Stimulated activated CD4-positive, alpha-beta T cell treated with anti-CD3 and anti-CD28 coated beads, Interleukin-12 subunit alpha, Interleukin-12 subunit beta, amount 100 ng/mL, for 48 hours (primary cell): ENCODE measurements around the gene CD1E.
"Not testable (repeated sequence)": the region's sequence is repeated elsewhere in the genome, so short reads cannot be mapped to it uniquely, and the experiment has no call there.

Source experiments
- DNase-seq, 3 donors: peaks; one replicate each; pipeline ENCODE4 v3.0.0-alpha.2; 2020; ENCODE audit warnings: low read depth in 2 of 3, low spot score in 1 of 3

The CD1E gene

DNA sequence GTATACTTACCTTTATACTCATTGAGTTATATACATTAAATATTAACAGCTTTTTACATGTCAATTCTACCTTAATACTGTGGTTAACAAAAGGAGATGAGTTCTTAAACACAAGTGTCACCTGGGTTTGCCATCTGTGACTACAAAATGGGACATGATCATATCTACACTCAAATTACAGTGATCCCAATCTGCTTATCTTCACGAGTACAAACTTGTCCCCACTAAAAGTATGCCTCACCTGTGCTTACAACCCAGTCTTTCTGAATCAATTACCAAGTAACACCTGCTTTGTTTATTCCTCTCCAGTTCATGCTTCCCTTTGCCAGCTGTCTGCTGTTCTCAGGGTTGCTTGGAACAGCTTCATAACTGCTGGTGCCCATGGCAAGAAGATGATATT is 8.8 kb downstream of the CD1E start:
- no peak for DNase-seq

DNA sequence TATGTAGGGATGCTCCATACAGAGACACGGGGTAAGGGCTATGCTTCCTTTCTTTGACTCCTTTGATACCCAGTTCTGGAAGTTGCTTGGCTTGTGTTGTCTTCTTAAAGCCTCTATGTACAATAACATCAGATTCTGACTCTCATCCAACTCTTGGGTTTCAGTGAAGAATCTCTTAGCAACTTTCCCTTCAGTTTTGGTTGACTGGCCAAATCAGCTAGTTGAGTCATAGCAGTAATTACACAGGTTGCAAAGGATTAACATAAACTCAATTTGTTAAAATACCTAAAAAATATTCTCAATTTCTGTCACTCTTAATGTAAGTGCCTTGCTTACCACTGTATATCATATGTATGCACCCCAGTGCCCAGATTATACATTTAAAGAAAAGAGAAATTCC is 9.2 kb downstream of the CD1E start:
- DNase-seq: no peak

DNA sequence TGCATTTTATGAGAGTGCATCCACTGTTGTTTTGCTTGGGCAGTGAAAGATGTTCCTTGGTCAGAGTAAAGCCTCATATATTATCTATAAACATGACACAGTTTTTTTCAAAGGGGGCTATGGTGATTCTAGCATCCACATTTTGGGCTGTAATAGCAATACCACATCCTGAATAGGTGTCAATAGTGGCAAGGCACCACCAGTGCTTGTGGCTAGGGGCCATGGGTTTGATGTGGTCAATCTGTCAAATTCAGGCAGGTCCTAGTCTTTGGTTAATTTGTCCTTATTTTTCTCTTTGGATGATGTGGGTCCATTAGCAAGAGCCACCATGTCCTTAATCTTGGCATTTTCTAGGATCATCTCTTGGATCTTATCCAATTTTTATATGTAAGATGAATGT is 13.1 kb downstream of the CD1E start:
- DNase-seq: no peak

DNA sequence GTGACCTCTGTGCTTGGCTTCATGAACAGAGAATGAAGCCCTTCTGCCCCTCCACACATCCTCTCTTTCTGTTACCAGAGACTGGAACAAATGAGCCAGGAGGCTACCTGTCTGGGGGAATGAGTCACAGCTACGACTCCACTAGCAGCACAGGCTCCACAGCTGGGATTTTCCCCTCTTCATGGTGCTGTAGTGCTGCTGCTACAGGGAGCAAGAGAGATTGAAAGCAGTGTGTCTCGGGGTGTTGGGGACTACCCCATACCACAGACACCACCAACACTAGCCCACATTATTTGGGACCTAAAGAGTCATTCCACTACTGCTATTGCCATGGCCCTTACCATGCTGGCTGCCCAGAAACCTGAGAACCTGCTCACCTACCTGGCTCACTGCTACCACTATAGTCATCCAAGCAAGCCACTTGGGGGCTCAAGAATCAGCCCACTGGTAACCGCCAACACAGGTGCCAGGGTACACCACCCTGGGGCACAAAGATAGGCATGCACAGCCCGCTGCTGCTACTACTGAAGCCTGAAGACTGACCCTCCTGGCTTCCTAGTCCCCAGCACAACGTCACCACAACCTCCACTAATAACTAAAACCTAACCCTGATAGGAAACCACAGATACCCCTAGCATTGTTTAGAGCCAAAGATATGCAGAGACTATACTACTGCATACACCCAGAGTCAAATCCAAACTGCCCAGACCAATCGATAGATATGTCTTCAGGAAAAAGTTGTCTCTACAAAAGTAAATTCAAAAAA is 17.7 kb downstream of the CD1E start:
- peak; percentile 18 to 37 (median 28) for DNase-seq

DNA sequence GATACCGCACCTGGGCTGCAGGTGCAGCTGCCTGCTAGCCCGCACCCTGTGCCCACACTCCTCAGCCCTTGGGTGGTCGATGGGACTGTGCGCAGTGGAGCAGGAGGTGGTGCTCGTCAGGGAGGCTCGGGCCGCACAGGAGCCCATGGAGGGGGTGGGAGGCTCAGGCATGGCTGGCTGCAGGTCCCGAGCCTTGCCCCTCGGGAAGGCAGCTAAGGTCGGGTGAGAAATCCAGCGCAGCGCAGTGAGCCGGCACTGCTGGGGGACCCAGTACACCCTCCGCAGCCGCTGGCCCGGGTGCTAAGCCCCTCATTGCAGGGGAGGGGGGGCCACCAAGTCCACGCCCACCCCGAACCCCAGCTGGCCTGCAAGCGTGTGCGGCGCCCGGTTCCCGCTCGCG is 20.4 kb downstream of the CD1E start:
- DNase-seq: not testable (repeated sequence)

DNA sequence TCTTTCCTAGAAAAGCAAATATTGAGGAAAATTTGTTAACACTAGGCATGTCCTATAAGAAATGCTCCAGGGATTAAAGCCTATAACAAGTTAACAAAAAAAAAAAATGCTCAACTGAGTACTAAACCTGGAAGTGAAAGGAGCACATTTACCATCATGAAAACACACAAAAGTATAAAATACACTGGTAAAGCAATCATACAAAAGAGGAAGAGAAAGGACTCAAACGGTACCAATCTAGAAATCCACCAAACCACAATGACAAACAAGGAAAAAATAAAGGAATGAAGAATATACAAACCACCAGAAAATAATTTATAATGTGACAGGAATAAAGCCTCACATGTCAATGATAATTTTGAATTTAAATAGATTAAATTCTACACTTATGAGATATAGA is 21.2 kb downstream of the CD1E start:
- no peak for DNase-seq

DNA sequence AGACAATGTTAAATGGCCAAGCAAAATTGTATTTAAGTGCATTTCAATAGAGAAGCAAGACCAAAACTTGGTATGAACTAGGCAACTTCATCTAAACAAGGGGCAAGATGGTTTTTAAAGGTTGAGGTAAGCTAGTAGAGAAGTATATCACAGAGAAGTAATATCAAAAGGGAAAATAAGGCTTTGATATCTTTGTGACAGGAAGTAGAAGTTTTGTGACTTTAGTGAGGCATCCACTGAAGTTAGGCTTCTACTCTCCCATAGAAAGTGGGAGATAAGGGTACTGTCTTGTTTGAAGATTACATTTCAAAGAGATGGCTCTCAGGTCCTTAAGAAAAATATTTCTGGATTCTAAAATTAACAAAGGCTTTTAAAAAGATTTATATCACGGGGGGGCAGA is 36.6 kb downstream of the CD1E start:
- DNase-seq: no peak

DNA sequence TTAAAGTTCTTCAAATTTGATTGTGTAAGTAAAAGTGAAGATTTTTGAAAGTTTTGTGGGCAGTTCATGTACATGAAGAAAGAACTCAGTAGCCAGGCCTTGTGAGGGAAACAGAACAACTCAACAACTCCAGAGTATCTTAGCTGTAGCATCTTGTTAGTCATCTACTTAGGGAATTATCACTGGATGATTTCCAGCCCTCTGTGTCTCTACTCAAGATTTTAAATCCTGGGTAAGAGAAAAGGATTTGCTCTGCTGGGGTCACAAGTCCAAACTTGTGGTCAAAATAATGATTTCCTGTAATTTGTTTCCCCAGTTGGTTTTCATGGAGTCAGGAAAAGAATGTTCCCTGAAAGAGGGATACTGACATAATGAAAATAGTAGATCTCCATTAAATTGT is 37.4 kb downstream of the CD1E start:
- no peak for DNase-seq

DNA sequence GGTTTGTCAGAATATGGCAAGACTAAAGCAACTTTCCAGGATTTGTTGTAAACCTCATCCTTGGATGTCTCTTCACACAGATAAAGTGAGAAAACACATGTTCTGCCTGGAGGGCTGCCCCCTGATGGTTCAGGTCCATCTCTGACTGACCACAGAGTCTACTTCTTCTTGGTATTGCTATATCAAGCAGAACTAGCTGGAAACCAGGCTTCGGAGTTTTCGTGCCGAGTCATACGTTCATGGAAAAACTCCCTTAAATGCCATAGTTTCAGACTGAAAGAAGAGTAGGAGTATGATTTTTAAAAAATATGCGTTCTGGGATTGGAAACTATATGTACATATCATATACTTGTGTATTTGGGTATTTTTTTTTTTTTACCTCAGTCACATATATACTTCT is 39.8 kb downstream of the CD1E start:
- DNase-seq: no peak

DNA sequence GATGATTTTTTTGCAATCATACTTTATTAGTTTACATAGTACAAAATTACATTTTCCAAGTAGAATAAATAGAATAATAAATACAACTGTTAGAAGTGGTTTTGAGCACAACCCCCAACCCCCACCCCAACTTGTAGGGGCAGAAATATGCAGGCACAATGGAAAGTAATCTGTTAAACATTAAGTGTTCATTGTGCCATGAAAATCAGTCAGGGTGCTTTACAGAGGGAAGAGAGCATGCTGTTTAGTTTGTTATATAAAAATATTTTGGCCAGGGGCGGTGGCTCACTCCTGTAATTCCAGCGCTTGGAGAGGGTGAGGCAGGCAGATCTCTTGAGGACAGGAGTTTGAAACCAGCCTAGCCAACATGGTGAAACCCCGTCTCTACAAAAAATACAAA is 43.0 kb downstream of the CD1E start:
- DNase-seq: no peak

DNA sequence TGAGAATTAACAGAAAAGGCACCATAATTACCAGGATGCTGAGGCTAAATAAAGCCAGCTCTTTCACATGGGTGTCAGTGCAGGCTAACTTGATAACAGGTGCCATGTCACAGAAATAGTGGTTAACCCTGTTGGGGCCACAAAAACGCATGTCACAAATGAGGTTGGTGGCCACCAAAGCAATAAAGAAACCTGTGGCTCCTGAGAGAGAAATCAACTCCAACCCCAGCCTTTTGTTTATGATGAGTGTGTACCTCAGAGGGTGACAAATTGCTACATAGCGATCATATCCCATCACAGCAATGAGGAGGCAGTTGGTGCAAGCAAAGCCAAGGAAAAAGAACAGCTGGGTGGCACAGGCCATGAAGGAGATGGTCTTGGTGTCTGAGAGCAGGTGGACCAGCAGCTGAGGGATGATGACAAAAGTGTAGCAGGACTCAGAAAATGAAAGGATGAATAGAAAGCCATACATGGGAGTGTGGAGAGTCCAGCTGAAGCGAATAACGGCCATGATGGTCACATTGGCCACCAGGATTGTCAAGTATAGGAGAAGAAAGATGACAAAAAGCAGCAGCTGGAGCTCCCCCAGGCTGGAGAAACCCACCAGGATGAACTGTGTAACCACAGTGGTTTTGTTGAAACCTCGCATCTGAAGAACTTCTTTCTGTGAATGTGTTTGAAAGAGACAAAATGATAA is 45.3 kb downstream of the CD1E start, which contains the start of gene OR10T2:
Gene OR10T2 (minus strand): TSS at position 649 of the 697 bp plus-strand sequence. CDS start 0 bp downstream, at position 649.
- DNase-seq: no peak

DNA sequence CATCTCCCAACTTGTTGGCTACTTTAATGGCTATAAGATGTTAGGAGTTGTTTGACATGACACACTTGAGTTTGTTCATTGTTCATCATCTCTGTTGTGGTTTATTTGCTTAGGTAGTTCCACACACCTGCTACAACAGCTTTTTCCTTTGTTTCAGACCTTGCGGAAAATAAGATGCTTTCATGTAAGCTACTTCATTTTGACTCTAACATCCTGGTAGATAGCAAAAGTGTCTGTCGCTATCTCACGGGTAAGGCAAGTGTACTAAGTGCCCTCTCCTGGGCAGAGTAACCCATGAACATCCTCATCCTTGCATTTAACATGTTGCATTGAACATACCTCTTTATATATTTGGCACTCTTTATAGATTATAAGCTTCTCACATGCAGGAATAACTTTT is 47.2 kb downstream of the CD1E start:
- no peak for DNase-seq

DNA sequence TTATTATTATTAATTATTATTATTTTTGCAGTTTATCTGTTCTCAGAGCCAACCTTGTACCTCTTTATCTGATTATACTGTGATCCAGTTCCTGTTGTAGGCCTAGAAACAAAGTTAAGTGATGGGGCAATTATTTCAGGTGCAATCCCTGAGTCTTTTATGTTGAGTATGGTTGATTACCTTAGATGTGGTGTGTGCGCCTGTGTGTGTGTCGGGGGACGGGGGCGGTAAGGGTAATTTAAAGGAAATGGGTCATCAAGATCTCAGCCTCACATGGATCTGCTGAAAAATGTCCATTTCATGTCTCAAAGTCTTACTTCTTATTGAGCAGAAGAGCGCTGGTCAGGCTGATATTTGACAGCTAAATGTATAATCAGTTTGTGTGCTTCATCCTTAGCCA is 53.4 kb downstream of the CD1E start:
- DNase-seq: no peak
